HG03095 (cell line): Measurements from ENCODE around the gene DHCR7.
A peak's percentile ranks its signal among the peaks of the same experiment; 100 is the strongest.

ENCODE experiments used
- ATAC-seq: cut with Tn5 transposase; IDR thresholded peaks from one replicate; pipeline ENCODE4 v1.9.1; 2021; ENCODE audit warnings: moderate library complexity; ENCODE audit not compliant: unreplicated experiment

DHCR7 gene, protein sequence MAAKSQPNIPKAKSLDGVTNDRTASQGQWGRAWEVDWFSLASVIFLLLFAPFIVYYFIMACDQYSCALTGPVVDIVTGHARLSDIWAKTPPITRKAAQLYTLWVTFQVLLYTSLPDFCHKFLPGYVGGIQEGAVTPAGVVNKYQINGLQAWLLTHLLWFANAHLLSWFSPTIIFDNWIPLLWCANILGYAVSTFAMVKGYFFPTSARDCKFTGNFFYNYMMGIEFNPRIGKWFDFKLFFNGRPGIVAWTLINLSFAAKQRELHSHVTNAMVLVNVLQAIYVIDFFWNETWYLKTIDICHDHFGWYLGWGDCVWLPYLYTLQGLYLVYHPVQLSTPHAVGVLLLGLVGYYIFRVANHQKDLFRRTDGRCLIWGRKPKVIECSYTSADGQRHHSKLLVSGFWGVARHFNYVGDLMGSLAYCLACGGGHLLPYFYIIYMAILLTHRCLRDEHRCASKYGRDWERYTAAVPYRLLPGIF

DNA sequence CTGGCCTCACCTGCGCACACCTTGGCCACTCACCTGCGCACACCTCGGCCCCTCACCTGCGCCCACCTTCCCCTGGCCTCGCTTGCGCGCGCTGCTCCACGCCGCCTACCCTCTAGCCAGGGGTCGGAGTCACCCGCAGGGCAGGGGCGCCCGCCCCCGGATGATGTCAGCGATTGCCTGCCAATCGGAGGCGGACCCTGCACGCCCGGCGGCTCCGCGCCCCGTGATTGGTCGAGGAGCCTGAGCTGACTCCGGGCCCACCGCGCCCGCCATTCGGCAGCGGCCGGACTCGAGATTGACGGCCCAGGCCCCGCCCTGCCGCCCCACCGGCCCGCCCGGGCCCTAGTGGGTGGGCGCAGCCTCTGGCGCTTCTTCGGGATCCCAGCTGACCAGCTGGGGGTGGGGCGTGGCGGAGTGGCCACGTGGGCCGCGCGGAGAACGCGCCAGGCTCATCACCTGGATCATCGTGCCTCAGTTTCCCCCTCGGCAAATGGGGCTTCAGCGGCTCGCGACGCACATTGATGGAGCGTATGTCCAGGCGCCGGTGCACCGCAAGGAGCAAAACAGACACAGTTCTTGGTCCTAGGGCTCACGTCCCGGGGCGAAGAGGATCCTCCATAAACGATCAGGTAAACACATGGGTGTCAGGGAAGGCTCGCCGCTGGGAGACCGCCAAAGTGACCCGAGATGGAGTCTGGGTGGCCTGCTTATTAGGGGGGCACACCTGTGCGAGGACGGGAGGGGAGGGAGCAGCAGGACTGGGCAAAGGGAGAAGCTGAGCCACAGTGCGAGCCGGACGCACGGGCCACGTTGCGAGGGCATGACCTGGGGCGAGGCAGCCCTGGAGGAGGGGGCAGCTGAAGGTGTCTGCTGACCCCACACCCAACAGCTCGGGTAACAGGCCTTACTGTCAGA is at the start of gene DHCR7:
Gene DHCR7 (minus strand): TSS at position 137 of the 915 bp plus-strand sequence. CDS start 3,441 bp downstream, outside the sequence.
- peak; percentile 82 for ATAC-seq

DNA sequence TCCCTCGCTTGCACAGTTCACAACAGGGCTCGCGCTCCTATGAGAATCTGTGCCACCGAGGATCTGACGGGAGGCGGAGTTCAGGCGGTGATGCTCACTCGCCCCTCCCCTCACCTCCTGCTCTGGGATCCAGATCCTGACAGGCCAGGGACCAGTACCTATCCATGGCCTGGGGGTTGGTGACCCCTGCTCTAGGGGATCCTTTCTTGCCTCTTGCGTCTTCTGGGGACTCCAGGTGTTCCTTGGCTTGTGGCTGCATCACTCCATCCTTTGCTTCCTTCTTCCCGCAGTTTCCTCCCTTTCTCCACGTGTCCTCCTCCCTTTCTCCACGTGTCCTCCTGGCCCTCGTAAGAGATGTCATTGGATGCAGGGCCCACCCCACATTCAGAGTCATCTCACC is 48.2 kb upstream of the DHCR7 start:
- no peak for ATAC-seq

DNA sequence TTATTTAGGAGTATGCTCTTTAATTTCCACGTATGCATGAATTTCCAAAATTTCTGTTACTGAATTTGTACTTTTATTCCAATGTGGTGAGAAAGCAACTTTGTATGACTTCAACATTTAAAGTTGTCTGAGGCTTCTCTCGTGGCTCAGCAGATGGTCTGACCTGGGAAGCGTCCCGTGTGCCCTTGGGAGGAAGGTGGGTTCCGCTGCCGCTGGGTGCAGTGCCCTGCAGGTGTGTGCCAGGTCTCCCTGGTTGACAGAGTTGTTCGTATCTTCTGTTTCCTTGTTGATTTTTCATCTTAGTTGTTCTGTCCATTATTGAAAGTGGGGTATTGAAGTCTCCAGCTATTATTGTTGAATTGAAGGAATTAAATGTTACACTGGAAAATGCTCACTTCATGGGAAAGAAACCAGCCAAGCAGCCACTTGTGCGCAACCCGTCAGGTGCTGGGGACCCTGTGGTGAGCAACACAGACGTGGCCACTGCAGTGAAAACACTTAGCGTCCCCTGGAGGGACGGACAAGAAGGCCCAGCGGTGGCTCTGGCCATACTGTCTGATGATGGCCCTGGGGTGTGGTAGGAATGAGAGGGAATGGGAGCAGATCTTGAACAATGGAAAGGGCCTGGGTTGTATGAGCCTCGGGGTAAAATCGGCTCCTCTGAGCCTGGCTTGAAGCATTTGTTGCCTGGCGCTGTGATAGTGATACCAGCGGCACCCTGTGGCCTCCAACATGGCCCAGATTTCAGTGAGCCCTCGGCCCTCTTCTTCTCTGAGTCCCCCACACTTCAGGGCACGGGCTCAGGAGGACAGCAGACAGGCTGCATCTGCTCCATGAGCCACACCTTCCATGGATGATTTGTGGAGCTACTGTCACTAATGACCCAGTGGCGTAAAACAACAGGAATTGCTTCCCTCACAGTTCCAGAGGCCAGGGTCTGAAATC is 47.4 kb upstream of the DHCR7 start:
- ATAC-seq, result no peak

DNA sequence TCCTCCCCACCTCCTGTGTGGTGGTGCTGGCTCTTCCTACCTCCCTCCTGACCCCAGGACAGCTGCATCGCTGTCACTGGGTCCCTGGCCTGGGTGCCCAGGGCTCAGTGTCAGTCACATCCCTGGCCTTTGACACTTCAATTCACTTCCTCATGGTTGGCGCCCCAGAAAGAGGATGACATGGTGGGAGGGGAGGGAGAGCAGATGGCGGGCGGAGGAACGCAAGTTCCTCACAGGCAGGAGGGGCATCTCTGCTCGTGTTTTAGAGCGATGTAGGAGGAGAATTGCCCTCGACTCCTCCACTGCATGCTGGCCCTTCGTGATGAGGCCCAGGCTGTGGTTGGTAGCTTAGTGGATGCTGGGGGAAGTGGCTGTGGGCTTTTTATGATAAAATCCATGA is 43.7 kb upstream of the DHCR7 start:
- ATAC-seq, result no peak

DNA sequence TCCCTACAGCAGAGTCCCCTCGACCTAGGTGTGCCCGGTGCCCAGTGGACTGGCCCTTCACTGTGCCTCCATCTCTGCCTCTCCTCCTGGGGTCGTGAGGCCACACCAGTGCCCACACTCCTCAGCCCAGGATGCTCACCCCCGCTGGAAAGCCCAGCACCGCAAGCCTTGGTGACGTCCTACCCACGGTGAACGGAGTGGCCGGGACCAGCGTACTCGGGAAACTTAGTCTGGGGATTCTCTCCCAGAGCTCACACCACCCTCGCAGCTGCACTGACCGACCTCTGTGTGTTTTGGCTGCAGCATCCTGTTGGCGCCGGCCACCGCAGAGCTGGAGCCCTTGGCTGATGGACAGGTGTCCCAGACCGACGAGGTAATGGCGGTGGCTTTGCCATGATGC is 43.3 kb upstream of the DHCR7 start:
- ATAC-seq, result no peak

DNA sequence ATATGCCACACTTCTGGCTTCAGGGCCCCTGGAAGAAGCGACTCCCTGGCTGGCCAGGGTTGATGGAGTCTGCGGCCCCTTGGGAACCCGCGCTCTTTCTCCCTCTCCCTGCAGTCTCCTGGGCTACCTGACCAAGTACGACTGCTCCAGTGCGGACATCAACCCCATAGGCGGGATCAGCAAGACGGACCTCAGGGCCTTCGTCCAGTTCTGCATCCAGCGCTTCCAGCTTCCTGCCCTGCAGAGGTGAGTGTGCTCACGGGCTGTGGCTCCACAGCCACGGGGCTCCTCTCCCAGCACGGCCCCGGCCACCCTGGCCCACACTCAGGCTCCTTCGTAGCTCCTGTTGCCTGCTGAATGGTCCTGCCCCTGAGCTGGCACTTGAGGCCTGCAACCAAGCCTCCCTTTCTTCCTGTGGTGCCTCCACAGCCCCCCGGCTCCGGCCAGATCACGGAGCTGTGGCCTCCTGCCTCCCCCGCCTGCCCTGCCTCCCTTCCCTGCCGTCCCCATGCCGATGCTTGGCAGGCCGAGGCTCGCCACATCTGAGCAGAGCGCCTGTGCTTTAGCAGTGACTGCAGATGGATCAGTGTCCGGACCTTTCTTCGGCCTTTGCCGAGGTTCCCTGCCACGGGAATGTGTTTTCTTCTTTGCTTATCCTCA is 42.7 kb upstream of the DHCR7 start:
- ATAC-seq, result no peak

DNA sequence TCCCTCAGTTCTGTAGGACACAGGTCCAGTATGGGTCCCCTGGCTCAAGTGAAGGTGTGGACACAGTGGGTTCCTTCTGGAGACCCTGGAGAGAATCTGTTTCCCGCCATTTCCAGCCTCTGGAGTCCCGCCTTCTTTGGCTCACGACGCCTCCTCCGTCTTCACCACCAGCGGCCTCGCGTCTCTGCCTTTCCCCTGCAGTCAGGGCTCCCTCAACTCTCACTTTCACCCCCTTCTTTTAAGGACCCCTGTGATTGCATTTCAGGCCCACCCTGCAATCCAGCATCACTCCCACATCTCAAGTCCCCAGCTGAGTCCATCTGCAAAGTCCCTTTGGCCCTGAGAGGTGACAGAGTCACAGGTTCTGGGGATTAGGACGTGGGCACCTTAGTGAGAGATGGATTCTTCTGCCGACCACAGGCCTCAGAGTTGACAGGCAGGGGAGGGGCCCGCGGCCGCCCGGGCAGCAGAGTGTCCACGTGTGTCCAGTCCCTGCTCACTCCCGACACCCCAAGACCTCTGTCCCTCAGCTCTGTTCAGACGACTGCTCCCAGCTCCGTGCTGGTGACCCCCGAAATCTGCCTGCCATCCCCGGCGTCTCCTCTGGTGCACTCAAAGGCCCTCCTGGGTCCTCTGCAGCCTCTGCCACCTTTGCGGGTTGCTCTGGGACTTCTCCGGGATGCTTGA is 42.0 kb upstream of the DHCR7 start:
- ATAC-seq, result no peak

DNA sequence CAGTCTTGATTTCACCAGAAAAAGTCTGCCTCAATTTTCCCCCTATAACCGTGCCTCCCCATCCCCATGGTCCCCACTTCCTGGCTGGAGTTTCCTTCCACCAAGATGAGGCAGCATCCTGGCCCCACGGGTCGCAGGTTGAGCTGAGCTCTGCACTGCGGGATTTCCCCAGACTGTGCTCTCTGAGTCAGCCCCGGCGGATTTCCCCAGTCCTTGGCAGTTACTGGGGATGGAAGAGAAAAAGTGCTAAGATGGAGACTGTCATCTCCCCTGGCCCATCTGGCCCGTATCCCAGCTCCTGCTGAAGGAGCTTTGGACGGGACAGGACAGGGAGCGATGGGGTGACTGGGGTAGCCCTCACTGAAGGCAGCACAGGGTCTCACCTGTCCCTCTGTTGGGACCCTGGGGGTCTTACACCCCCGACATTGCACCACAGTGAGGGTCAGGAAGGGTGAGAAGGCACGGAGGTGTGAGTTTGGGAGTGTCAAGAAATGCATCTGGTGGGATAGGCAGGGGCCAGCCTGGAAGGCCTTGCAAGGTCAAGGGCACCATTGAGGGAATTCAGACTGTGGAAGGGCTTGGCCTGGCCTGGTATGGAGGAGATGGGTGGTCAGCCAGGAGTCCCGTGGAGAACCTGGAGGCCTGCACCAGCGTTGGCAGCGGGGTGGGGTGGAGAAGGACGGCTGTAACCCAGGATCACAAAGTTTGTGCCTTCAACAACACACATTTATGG is 41.3 kb upstream of the DHCR7 start:
- ATAC-seq, result no peak

DNA sequence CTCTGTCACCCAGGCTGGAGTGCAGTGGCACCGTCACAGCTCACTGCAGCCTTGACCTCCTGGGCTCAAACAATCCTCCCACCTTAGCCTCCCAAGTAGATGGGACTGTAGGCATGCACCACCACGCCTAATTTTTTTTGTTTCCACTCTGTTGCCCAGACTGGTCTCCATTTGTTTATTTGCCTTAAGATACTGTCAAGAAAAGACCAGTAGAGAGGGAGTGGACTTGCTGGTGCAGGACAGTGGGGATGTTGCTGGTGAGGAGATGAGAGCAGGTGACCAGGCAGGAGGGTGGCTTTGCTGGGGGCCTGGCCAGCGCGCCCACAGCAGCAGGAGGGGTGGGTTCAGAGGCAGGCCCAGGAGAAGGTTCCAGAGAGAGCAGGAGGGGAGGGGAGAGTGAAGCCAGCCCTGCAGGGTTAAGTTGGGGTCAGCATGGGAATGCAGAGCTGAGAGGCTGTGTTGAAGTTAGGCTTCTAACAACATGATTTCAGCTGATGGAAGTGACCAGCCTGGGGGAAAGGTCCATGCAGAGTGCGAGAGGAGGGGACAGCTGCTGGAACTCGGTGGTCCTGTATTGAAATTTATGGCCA is 40.6 kb upstream of the DHCR7 start:
- no peak for ATAC-seq

DNA sequence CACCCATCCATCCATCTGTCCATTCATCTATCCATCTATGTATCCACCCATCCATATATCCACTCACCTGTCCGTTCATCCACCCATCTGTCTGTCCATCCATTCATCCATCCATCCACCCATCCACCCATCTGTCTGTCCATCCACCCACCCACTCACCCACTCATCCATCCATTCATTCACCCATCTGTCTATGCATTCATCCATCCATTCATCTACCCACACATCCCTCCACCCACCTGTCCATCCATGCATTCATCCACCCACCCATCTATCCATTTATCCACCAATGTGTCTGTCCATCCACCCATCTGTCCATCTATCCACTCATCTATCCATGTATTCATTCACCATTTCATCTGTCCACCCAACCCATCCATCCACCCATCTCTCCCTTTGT is 38.1 kb upstream of the DHCR7 start:
- no peak for ATAC-seq

DNA sequence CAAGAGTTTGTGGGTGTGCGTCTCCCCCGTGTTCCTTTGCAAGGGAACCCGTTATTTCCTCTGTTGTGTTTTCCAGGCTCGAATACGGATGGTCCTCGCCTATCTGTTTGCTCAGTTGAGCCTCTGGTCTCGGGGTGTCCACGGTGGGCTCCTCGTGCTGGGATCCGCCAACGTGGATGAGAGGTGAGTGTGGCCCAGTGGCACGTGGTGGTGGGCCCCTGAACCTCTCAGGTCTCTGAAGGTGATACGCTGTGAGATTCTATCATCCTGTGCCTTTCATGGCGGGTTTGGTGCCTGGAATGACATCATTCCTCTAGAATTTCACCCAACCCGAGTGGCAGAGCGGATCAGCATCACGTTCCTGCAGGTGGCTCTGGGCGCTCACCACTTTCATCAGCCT is 37.3 kb upstream of the DHCR7 start:
- no peak for ATAC-seq

DNA sequence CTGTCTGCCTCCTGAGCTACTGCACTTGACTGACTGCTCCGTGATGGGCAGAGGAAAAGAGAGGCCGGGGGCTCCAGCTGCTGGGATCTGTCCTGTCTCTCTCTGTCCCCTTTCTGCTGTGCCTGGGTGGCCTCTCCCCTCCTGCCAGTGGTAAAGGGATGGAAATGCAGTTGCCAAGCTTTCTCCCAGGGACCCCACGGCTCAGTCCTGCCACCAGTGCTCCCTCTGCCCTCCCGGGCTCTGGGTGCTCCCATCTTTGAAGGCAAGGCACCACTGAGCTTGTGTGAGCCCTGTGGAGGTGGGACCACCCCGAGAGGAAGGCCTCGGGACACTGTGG is 36.8 kb upstream of the DHCR7 start:
- no peak for ATAC-seq

DNA sequence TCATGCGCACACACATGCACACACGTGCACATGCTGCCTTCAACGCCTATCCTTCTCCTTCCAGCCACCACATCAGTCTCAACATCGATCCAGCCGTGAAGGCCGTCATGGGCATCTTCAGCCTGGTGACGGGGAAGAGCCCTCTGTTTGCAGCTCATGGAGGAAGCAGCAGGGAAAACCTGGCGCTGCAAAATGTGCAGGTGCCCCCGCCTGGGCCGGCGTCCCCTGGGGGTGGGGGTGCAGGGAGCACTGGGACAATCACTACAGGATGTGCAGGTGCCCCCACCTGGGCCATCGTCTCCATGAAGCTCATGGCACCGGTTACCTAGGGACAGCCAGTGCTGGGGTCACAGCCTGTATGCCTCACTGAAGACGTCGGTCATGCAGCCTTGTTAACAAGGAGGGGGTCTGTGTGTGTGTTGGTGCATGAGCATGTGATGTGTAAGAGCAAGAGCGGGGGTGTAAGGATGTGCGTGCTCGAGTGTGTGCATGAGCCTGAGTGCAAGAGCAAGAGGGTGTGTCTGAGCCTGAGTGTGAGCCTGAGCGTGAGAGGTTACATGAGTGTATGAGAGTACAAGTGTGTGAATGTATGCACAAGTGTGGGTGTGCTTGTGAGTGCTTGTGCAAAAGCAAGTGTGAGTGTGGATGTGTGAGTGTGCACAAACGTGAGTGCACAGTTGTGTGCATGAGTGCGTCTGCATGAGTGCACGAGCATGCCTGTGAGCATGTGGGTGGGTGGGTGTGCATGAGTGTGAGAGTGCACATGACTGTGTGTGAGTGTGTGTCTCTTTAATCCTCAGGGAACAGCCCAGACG is 36.3 kb upstream of the DHCR7 start:
- no peak for ATAC-seq

DNA sequence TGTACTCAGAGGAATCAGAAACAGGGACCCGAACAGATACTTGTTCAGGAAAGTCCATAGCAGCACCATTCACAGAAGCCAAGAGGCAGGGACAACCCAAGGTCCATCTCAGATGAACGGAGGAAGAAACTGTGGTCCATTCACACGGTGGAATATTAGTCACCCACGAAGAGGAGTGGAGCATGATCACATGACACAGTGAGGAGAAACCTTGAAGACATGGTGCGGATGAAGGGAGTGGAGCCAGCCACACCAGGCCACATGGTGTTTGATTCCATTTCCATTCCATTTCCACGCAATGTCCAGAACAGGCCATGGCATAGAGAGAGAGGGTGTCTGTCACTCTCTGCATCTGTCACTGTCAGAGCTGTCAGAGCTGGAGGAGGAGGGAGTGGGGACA is 35.5 kb upstream of the DHCR7 start:
- ATAC-seq, result no peak

DNA sequence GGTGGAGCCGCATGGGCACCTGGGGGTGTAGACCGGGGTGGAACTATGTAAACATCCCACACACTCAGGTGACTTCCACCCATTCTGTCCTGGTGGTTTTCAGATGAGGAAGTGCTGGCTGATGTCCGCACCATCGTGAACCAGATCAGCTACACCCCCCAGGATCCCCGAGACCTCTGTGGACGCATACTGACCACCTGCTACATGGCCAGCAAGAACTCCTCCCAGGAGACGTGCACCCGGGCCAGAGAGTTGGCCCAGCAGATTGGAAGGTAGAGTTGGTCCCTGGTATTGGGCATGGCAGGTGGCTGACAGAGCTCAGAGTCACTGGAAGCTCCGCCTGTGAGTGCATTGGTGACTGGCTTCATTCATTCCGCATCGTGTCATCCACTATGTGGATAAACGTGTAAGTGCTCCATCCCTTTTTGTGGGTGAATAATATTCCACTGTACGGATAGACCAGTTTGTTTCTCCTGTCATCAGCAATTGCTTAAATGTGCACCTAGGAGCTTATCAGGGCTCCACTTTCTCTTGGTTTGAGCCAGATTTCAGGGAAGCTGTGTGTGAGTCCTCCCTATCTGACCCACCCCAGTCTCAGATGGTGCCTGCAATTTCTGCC is 34.7 kb upstream of the DHCR7 start:
- ATAC-seq, result no peak

DNA sequence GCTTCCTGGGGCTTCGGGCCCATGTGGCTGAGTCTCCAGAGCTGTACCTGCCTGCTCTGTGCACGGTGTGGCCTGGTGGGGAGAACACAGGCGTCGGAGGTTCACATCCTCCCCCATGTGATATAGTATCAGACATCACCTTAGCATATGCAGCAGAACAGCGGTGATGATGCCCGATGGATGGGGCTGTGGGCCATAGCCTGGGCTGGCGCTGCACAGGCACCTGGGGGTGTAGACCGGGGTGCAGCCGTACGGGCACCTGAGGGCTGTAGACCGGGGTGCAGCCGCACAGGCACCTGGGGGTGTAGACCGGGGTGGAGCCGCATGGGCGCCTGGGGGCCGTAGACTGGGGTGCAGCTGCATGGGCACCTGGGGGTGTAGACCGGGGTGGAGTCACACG is 34.0 kb upstream of the DHCR7 start:
- no peak for ATAC-seq
